Upper lobe of right lung (tissue), 1 donor: ENCODE measurements around the gene BRINP3. TPM values are rescaled to one million over a fixed set of nuclear protein-coding genes. Genes with fewer than 3 reads are reported as not detected.

Experiments
- ATAC-seq: fragments of 200-7000 bp; cut with Tn5 transposase; one replicate; pipeline ENCODE4 v1.9.1; 2020; ENCODE audit warnings: mild to moderate bottlenecking, moderate library complexity
- DNase-seq: peaks from one replicate; pipeline ENCODE4 v3.0.0-alpha.2; 2020
- H3K27ac ChIP-seq: fragments of 200-600 bp; one replicate; pipeline ENCODE4 v1.8.0; 2022
- H3K27me3 ChIP-seq: fragments of 200-600 bp; one replicate; pipeline ENCODE4 v1.8.0; 2022; ENCODE audit warnings: mild to moderate bottlenecking
- H3K36me3 ChIP-seq: fragments of 200-600 bp; one replicate; pipeline ENCODE4 v1.8.0; 2022
- H3K4me1 ChIP-seq: fragments of 200-600 bp; one replicate; pipeline ENCODE4 v1.8.0; 2022
- H3K4me3 ChIP-seq: fragments of 200-600 bp; one replicate; pipeline ENCODE4 v1.8.0; 2022; ENCODE audit warnings: mild to moderate bottlenecking
- H3K9me3 ChIP-seq: fragments of 200-600 bp; one replicate; pipeline ENCODE4 v1.8.0; 2022
- CTCF ChIP-seq: fragments of 200-600 bp; IDR thresholded peaks from one replicate; pipeline ENCODE4 v1.8.0; 2022; ENCODE audit warnings: antibody characterized with exemption
- intact Hi-C: fragments of 100-400 bp; cut with DNase I; formaldehyde crosslinking; loops from one replicate; pipeline ENCODE4 v1.11.0; 2022
- total RNA-seq: library from RNA; stranded (reverse); fragmentation: NEBNext Ultra II Directional; extraction: Animal tissue kit (Norgen Biotek cat#: 25700); gene quantifications from one replicate; pipeline ENCODE4 v1.2.1, GENCODE V29; 2021
- donor health status: DM: no; HTN: yes; CAD: no; lungs with severe emphysema.

BRINP3 gene
- total RNA-seq, 1 donor from 2014 or later = 1.2 TPM

- Histone ChIP-seq H3K4me3 (no peak overlapping the region), H3K27me3 (no peaks in the 10 kb centered on the region), H3K36me3 (no peaks in the 10 kb centered on the region), H3K27ac (no peak overlapping the region), H3K9me3 (no peaks in the 10 kb centered on the region), H3K4me1 (no peaks in the 10 kb centered on the region)
- no peak for DNase-seq
- ATAC-seq = no peak
- TF ChIP-seq CTCF = no peak
- intact Hi-C loops = no loop called here
Measured at GRCh38 chr1:190453550-190453949, 24.1 kb downstream of the BRINP3 start.

- Histone ChIP-seq H3K4me1 (no peaks in the 10 kb centered on the region), H3K36me3 (no peaks in the 10 kb centered on the region), H3K4me3 (no peak overlapping the region), H3K27ac (no peak overlapping the region), H3K27me3 (no peaks in the 10 kb centered on the region), H3K9me3 (no peaks in the 10 kb centered on the region)
- ATAC-seq (no peak), DNase-seq (no peak)
- intact Hi-C loops = no loop called here
- TF ChIP-seq CTCF = no peak
Measured at GRCh38 chr1:190452272-190452848, 25.3 kb downstream of the BRINP3 start.

- no peak for TF ChIP-seq CTCF
- no peak overlapping the region for H3K4me3 ChIP-seq
- no peaks in the 10 kb centered on the region for H3K9me3 ChIP-seq
- no peaks in the 10 kb centered on the region for H3K4me1 ChIP-seq
- H3K36me3 ChIP-seq = no peaks in the 10 kb centered on the region
- ATAC-seq (no peak), DNase-seq (no peak)
- no peaks in the 10 kb centered on the region for H3K27me3 ChIP-seq
- no peak overlapping the region for H3K27ac ChIP-seq
- intact Hi-C loops = no loop called here
Measured at GRCh38 chr1:190444464-190444863, 33.2 kb downstream of the BRINP3 start.

GRCh38 chr1:190439447-190439846, 38.2 kb downstream of the BRINP3 start:
- no peak for TF ChIP-seq CTCF
- no peaks in the 10 kb centered on the region for H3K27me3 ChIP-seq
- H3K27ac ChIP-seq = no peak overlapping the region
- H3K36me3 ChIP-seq = no peaks in the 10 kb centered on the region
- H3K4me1 ChIP-seq = no peaks in the 10 kb centered on the region
- no peaks in the 10 kb centered on the region for H3K9me3 ChIP-seq
- no peak for DNase-seq
- no peak for ATAC-seq
- intact Hi-C loops = no loop called here
- no peak overlapping the region for H3K4me3 ChIP-seq

- DNase-seq = no peak
- no peak for ATAC-seq
- H3K36me3 ChIP-seq = no peaks in the 10 kb centered on the region
- no peaks in the 10 kb centered on the region for H3K4me1 ChIP-seq
- no peak overlapping the region for H3K27ac ChIP-seq
- intact Hi-C loops = no loop called here
- H3K27me3 ChIP-seq = no peaks in the 10 kb centered on the region
- H3K4me3 ChIP-seq = no peak overlapping the region
- H3K9me3 ChIP-seq = no peaks in the 10 kb centered on the region
- TF ChIP-seq CTCF = no peak
Measured at GRCh38 chr1:190436615-190437014, 41.0 kb downstream of the BRINP3 start.

GRCh38 chr1:190429932-190430331, 47.7 kb downstream of the BRINP3 start:
- no peak for TF ChIP-seq CTCF
- intact Hi-C loops = no loop called here
- ATAC-seq = no peak
- no peaks in the 10 kb centered on the region for H3K27me3 ChIP-seq
- DNase-seq = no peak
- no peaks in the 10 kb centered on the region for H3K4me1 ChIP-seq
- no peak overlapping the region for H3K4me3 ChIP-seq
- H3K36me3 ChIP-seq = no peaks in the 10 kb centered on the region
- no peak overlapping the region for H3K27ac ChIP-seq
- H3K9me3 ChIP-seq = no peaks in the 10 kb centered on the region
